HG03442 (cell line): ENCODE measurements around the gene ZBTB45.
A peak's percentile ranks its signal among the peaks of the same experiment; 100 is the strongest.
"Not testable (repeated sequence)": the region's sequence is repeated elsewhere in the genome, so short reads cannot be mapped to it uniquely, and the experiment has no call there.

Experiments
- ATAC-seq: cut with Tn5 transposase; IDR thresholded peaks from one replicate; pipeline ENCODE4 v1.9.1; 2021; ENCODE audit warnings: mild to moderate bottlenecking, moderate library complexity; ENCODE audit not compliant: unreplicated experiment

Gene ZBTB45

GRCh38 chr19:58542641-58543372 is 23.2 kb upstream of the ZBTB45 start:
- ATAC-seq: not testable (repeated sequence)

DNA sequence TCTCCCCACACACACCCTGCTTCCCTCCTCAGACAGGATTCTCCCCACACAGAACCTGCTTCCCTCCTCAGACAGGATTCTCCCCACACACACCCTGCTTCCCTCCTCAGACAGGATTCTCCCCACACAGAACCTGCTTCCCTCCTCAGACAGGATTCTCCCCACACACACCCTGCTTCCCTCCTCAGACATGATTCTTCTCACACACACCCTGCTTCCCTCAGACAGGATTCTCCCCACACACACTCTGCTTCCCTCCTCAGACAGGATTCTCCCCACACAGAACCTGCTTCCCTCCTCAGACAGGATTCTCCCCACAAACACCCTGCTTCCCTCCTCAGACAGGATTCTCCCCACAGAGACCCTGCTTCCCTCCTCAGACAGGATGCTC is 19.6 kb upstream of the ZBTB45 start:
- not testable (repeated sequence) for ATAC-seq

GRCh38 chr19:58538257-58539168 is 18.9 kb upstream of the ZBTB45 start:
- no peak for ATAC-seq

GRCh38 chr19:58536852-58537798 is 17.5 kb upstream of the ZBTB45 start:
- no peak for ATAC-seq

DNA sequence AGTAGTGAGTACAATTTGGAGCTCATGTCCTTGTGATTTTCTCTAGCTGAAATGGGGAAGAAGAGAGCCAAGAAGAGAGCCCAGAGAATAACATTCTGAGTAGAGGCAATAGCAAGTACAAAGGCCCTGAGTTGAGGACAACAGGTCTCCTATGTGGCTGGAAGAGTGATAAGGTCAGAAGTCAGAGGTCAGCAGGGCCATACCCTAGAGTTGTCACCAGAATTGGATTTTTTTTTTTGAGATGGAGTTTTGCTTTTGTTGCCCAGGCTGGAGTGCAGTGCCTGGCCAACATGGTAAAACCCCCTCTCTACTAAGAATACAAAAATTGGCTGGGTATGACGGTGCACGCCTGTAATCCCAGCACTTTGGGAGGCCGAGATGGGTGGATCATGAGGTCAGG is 16.2 kb upstream of the ZBTB45 start:
- ATAC-seq: no peak

GRCh38 chr19:58531034-58531840 is 11.6 kb upstream of the ZBTB45 start:
- ATAC-seq: no peak

- ATAC-seq: no peak
These were observed 9.8 kb upstream of the ZBTB45 start for GRCh38 chr19:58529405-58529804.

DNA sequence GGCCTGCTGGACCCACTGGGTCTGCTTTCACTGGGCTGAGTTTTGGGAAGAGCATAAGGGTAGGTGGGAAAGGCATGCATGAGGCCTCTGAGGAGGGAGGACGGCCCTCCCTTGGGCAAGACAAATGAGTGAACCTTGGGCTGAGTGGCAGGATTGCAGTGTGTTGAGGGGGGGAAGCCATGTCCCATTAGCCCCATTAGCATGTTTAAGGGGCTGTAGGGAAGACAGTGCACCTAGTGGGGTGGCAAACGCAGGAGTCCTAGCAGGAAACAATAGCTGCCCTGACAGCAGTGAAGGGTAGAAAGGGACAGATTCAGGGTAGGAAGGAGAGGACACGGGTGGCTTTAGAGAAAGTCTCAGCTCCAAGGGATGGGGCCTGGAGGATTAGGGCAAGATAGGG is 3.1 kb upstream of the ZBTB45 start:
- ATAC-seq: no peak

DNA sequence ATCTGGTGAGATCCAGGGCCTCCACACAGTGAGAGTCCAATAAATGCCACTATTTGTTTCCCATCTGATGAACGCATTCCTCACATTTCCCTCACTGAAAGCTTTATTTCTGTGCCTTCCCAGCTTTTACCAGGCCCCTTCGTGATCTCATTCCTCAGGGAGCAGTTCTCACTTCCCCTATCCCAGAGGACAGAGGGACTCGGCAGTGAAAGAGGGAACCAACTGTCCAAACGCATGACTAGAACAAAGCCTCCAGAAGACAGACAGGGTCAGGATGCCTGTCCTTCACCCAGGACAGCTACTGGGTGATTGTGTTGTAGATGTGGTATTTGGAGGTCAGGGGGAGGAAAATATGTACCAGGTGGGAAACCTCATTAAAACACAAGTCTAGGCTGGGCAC is 2.0 kb upstream of the ZBTB45 start:
- ATAC-seq: no peak

DNA sequence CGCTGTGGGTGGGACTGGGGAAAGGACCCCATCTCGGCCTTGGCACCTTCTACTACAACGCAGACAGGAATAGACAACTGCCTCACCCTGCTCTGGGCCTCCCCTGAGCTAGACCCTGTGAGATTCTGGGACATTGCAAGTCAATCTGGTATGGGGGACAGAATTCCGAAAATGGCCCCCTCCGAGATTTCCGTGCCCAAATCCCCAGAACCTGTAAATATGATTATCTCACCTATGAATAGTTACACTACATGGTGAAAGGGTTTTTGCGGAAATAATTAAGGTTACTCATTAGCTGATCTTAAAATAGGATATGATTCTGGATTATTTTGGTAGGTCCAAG is 618 bp upstream of the ZBTB45 start:
- no peak for ATAC-seq

DNA sequence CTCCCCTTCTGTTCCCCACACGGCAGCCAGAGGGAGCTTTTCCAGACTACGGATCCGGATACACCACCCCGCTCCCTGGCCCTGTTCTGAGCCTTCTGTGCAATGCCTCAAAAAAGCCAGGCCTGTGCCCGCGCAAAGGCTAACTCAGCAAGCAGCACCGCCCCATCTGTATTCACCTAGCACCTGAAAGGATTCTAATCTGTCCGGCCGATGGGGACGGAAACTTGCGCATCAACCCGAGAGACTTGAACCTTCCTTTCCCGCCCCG is 589 bp downstream of the ZBTB45 start:
- ATAC-seq: peak; percentile 2

- no peak for ATAC-seq
These were observed 1.1 kb downstream of the ZBTB45 start for GRCh38 chr19:58518256-58519086.

DNA sequence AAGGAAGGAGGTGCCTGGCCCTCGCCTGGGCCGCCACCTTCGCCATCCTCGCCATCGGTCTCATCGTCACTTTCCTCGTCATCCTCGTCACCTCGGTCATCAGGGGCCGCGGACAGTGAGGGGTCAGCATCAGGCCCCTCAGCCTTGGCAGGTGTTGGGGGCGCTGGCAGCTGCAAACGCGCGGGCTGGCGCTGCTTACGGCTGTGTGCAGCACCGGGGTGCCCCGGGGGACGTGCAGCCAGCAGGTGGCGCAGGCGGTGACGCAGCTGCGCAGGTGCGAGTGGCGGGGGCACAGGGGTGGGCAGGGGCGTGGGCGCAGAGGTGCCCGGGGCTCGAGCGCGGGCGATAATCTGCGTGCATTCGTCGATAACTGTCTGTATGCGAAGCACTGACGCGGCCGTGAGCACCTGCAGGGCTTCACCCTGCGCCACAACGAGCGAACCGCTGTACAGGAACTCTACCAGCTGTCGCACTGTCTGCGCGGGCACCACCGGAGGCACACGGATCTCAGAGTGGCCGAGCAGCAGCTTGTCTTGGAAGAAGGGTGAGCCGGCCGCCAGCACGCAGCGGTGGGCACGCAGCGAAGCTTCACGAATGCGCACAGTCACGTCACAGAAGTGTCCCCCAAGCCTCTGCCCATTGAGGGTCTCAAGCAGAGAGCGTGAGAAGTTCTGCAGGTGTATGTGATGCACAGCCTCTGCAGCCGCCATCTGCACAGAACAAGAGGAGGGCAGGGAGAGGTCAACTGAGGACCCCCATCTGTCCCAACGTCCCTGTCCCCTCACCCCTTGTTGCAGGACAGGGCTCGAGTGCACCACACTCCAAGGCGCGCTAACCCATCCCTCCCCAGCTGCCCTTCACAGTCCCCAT is 2.4 kb downstream of the ZBTB45 start:
- no peak for ATAC-seq

DNA sequence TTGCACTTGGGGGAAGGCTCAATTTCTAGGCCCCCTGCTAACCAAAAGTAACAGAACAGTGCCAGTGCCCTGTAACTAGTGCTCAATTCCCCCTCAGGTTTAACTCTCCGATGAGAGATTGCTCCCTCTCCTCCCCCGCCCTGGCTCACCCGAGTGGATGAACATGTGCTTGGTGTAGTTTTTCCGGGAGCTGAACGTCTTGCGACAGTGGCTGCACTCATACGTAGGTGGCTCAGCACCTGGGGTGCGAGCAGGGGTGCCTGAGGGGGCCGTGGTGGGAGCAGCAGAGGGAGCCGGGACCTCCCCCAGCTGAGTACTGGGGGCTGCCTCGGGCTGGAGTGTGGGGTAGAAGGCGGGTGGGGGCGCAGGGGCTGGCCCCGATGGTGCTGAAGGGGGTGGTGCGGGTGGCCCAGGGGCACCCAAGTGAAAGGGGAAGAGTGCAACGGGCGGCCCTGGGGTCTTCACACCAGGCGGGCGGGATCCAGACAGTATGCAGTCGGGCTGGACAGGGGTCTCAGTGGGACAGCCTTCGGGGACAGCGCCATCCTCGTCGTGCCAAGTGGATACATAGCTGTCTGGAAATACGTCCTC is 3.3 kb downstream of the ZBTB45 start:
- ATAC-seq: no peak

- ATAC-seq: no peak
These were observed 4.4 kb downstream of the ZBTB45 start for GRCh38 chr19:58515259-58515658.

DNA sequence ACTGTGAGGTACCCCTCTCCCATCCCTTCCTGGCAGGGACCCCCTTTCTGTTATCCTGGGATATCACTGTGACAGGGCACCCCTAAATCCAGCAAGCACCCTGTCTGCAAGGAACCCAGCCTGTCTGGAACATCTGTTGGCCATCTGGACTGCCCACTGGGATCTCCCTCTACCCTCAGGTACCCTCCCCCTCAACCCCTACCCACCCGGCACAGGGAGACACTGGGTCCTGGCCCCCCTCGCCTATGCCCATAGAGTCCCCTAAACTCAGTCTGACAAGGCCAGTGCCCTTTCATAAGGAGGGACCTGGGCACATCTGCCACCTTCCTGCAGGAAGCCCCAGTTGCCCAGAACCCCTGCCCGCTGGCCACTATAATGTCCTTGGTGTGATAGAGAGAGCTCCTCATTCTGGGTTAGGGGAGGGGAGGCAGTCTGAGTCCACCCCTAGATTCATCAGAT is 5.0 kb downstream of the ZBTB45 start:
- ATAC-seq: no peak

DNA sequence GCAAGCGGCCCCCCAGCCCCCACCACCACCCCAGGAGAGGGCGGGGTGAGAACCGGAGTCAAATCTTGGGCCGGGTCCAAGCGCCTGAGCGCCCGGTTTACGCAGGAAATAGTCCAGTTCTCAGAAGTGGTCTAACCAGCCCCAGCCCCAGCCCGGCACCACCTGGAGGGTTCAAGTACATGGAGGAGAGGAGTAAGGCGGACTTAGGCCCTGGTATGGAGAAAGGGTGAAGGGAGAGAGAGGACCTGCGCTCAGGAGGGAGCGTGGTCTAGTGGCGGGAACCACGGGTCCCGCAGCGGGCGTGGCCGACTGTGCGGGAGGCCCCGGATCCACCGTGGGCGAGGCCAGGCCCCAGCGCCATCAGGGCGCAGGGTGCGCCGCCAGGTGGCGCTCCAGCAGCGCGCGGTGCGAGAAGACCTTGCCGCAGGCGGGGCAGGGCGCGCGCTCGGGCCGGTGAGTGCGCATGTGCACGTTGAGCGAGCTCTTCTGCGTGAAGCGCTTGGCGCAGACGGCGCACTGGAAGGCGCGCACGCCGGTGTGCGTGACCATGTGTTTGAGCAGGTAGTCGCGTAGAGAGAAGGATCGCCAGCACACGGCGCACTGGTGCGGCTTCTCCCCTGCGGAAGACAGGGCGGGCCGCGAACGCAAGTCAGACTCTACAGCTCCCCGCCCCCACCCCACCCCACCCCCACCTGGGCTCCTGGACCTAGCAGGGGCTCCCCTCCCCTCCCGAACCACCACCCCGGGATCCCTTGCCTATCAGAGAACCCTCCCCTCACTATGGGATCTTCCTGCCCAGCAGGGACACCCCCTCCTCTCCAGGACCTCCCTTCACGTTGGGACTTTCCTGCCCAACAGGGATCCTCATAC is 5.7 kb downstream of the ZBTB45 start:
- ATAC-seq: peak; percentile 66
